GM21723 (cell line): ENCODE measurements around the gene TRNT1.

Experiments
- ATAC-seq: cut with Tn5 transposase; IDR thresholded peaks from one replicate; pipeline ENCODE4 v1.9.1; 2021; ENCODE audit warnings: mild to moderate bottlenecking, moderate library complexity; ENCODE audit not compliant: unreplicated experiment

The TRNT1 gene

GRCh38 chr3:3110749-3111361 is 15.9 kb upstream of the TRNT1 start:
- peak; percentile 39 for ATAC-seq

GRCh38 chr3:3113042-3113709 is 13.6 kb upstream of the TRNT1 start:
- ATAC-seq, result no peak

- ATAC-seq, result no peak
Observed at GRCh38 chr3:3117651-3118050, 9.1 kb upstream of the TRNT1 start.

GRCh38 chr3:3119393-3119851 is 7.3 kb upstream of the TRNT1 start:
- no peak for ATAC-seq

GRCh38 chr3:3125977-3126376 is 763 bp upstream of the TRNT1 start:
- ATAC-seq, result no peak

GRCh38 chr3:3127432-3128010 is 781 bp downstream of the TRNT1 start:
- no peak for ATAC-seq

- ATAC-seq, result no peak
Observed at GRCh38 chr3:3129579-3129978, 2.8 kb downstream of the TRNT1 start.

GRCh38 chr3:3133500-3133899 is 6.8 kb downstream of the TRNT1 start:
- no peak for ATAC-seq

GRCh38 chr3:3134750-3135448 is 8.2 kb downstream of the TRNT1 start:
- ATAC-seq, result no peak

GRCh38 chr3:3137526-3137925 is 10.8 kb downstream of the TRNT1 start:
- no peak for ATAC-seq

- ATAC-seq, result no peak
Observed at GRCh38 chr3:3141939-3142338, 15.2 kb downstream of the TRNT1 start.

- no peak for ATAC-seq
Observed at GRCh38 chr3:3145831-3146230, 19.1 kb downstream of the TRNT1 start.

GRCh38 chr3:3149560-3149959 is 22.8 kb downstream of the TRNT1 start:
- ATAC-seq, result no peak

GRCh38 chr3:3151513-3151912 is 24.8 kb downstream of the TRNT1 start:
- ATAC-seq, result no peak

- ATAC-seq, result no peak
Observed at GRCh38 chr3:3154879-3155610, 28.3 kb downstream of the TRNT1 start.

GRCh38 chr3:3157484-3157883 is 30.7 kb downstream of the TRNT1 start:
- no peak for ATAC-seq

GRCh38 chr3:3160826-3161225 is 34.1 kb downstream of the TRNT1 start:
- no peak for ATAC-seq

- no peak for ATAC-seq
Observed at GRCh38 chr3:3165241-3165640, 38.5 kb downstream of the TRNT1 start.

GRCh38 chr3:3165650-3166049 is 38.9 kb downstream of the TRNT1 start:
- ATAC-seq, result no peak

- no peak for ATAC-seq
Observed at GRCh38 chr3:3170998-3171397, 44.3 kb downstream of the TRNT1 start.

GRCh38 chr3:3172627-3173026 is 45.9 kb downstream of the TRNT1 start:
- ATAC-seq, result no peak
